ENCODE data around the gene ANXA6. TPM values are rescaled to one million over a fixed set of nuclear protein-coding genes. Genes with fewer than 3 reads are reported as not detected.
"Not testable (repeated sequence)": the region's sequence is repeated elsewhere in the genome, so short reads cannot be mapped to it uniquely, and the experiment has no call there.

Gene ANXA6
- total RNA-seq (2014; rRNA removed; shearing (Covaris generic); ENCODE audit: low replicate concordance): 222 and 331 TPM in 2 replicates

GRCh38 chr5:151157426-151158286, at the start of gene ANXA6:
Gene ANXA6 (minus strand): TSS chr5:151157779. CDS start chr5:151147901, 9,878 bp downstream.
- DNase-seq: peak; percentile 91
- H3K9me3 ChIP-seq: no peaks in the 10 kb centered on the region
- peak within 1 kb of the TSS; percentile 84 for H3K4me3 ChIP-seq
- no peaks in the 10 kb centered on the region for H3K27me3 ChIP-seq
- peaks cover 20% of the 10 kb centered on the region for H3K36me3 ChIP-seq

DNA sequence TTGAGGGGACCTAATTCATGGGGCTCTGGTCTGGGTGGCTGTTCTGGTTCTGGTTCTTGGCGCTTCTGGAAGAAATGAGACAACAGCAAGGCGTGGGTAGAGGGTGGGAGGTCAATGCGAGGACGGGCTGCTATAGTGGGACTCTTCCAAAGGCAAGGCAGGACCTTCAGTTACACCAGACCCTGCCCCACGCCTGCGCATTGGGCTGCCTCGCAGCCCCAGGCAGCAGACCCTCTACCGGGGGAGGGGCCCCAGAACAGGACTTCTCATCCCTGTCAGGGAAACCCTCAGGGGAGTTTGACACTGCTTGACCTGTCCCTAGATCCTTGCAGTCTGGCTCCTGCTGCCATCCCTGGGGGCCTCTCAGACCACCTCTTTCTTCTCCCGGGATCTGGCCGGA, 47.8 kb upstream of the ANXA6 start:
- Histone ChIP-seq H3K4me3 (no peak overlapping the region), H3K27me3 (0 out of 2 replicates have a peak, but pooled peaks cover 1% of the 10 kb centered on the region), H3K36me3 (no peaks in the 10 kb centered on the region), H3K9me3 (no peaks in the 10 kb centered on the region)
- no peak for DNase-seq

- Histone ChIP-seq H3K36me3 (no peaks in the 10 kb centered on the region), H3K9me3 (no peaks in the 10 kb centered on the region), H3K4me3 (no peak overlapping the region), H3K27me3 (0 out of 2 replicates have a peak, but pooled peaks cover 3% of the 10 kb centered on the region)
- no peak for DNase-seq
Observed at GRCh38 chr5:151204051-151204450, 46.5 kb upstream of the ANXA6 start.

DNA sequence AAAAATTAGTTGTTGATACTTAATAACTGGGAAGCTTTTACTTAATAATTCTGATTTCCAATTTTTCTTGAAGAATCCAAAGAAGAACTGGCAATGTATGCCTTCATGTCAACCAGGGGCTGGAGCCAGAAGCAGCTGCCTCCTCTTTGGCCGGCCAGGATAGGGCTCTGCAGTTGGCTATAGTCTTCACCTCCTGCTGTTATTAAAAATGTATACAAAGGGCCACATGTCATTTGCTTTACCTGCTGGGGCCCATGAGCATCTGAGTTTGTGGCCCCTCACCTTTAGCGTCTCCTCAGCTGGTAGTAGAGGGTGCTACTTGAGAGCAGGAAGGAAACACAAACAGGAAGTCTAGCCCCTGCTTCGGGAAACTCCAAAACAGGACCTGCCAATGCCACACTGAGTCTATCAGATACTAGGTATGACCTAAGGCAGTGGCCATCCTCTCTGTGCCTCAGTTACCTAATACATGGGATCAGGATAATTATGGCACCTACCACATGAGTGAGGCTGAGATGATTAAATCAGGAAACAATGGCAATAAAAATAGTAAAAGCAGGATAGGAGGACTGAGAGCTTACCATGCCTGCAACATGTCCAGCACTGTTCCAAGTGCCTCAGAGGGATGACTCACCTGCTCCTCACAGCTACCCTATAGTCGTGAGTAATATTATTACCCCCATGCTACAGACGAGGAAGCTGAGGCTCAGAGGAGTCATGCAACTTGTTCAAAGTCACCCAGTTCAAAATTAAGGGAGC, 45.0 kb upstream of the ANXA6 start:
- no peaks in the 10 kb centered on the region for H3K36me3 ChIP-seq
- H3K4me3 ChIP-seq: no peak overlapping the region
- H3K27me3 ChIP-seq: 0 out of 2 replicates have a peak, but pooled peaks cover 8% of the 10 kb centered on the region
- DNase-seq: peak; percentile 69
- no peaks in the 10 kb centered on the region for H3K9me3 ChIP-seq

GRCh38 chr5:151200913-151201595, 43.5 kb upstream of the ANXA6 start:
- H3K4me3 ChIP-seq: no peak overlapping the region
- no peaks in the 10 kb centered on the region for H3K36me3 ChIP-seq
- H3K27me3 ChIP-seq: 0 out of 2 replicates have a peak, but pooled peaks cover 8% of the 10 kb centered on the region
- no peaks in the 10 kb centered on the region for H3K9me3 ChIP-seq
- no peak for DNase-seq

- Histone ChIP-seq H3K27me3 (0 out of 2 replicates have a peak, but pooled peaks cover 8% of the 10 kb centered on the region), H3K36me3 (no peaks in the 10 kb centered on the region), H3K9me3 (no peaks in the 10 kb centered on the region), H3K4me3 (no peak overlapping the region)
- no peak for DNase-seq
Observed at GRCh38 chr5:151199581-151200185, 42.1 kb upstream of the ANXA6 start.

GRCh38 chr5:151198861-151199260, 41.3 kb upstream of the ANXA6 start:
- H3K9me3 ChIP-seq: no peaks in the 10 kb centered on the region
- no peak overlapping the region for H3K4me3 ChIP-seq
- 0 out of 2 replicates have a peak, but pooled peaks cover 8% of the 10 kb centered on the region for H3K27me3 ChIP-seq
- no peaks in the 10 kb centered on the region for H3K36me3 ChIP-seq
- no peak for DNase-seq

GRCh38 chr5:151197291-151197600, 39.7 kb upstream of the ANXA6 start:
- DNase-seq, H3K9me3 ChIP-seq, H3K27me3 ChIP-seq, H3K4me3 ChIP-seq, H3K36me3 ChIP-seq: not testable (repeated sequence)

- no peak for DNase-seq
- Histone ChIP-seq H3K27me3 (0 out of 2 replicates have a peak, but pooled peaks cover 9% of the 10 kb centered on the region), H3K9me3 (peaks cover 8% of the 10 kb centered on the region), H3K36me3 (no peaks in the 10 kb centered on the region), H3K4me3 (no peak overlapping the region)
Observed at GRCh38 chr5:151196556-151197290, 39.1 kb upstream of the ANXA6 start.

- Histone ChIP-seq H3K36me3 (no peaks in the 10 kb centered on the region), H3K4me3 (no peak overlapping the region), H3K9me3 (peaks cover 12% of the 10 kb centered on the region), H3K27me3 (0 out of 2 replicates have a peak, but pooled peaks cover 9% of the 10 kb centered on the region)
- no peak for DNase-seq
Observed at GRCh38 chr5:151195622-151196021, 38.0 kb upstream of the ANXA6 start.

DNA sequence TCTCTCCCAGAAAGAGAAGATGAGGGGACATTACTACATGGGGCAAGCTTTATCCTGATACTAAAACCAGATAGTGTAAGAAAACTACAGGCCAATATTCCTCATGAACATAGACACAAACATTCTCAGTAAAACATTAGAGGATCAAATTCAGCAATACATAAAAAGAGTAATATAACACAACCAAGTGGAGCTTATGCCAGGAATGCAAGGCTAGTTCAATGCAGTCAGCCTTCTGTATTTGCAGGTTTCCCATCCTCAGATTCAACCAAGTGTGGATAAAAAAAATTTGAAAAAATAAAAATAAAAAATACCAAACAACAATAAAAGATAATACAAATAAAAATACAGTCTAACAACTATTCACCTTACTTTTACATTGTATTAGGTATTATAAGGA, 35.0 kb upstream of the ANXA6 start:
- Histone ChIP-seq H3K4me3 (no peak overlapping the region), H3K9me3 (peaks cover 16% of the 10 kb centered on the region), H3K36me3 (no peaks in the 10 kb centered on the region), H3K27me3 (0 out of 2 replicates have a peak, but pooled peaks cover 2% of the 10 kb centered on the region)
- no peak for DNase-seq

- no peaks in the 10 kb centered on the region for H3K36me3 ChIP-seq
- DNase-seq: no peak
- H3K9me3 ChIP-seq: peaks cover 16% of the 10 kb centered on the region
- H3K4me3 ChIP-seq: no peak overlapping the region
- 0 out of 2 replicates have a peak, but pooled peaks cover 2% of the 10 kb centered on the region for H3K27me3 ChIP-seq
Observed at GRCh38 chr5:151191661-151192060, 34.1 kb upstream of the ANXA6 start.

GRCh38 chr5:151189151-151189550, 31.6 kb upstream of the ANXA6 start:
- H3K27me3 ChIP-seq: 0 out of 2 replicates have a peak, but pooled peaks cover 2% of the 10 kb centered on the region
- no peaks in the 10 kb centered on the region for H3K36me3 ChIP-seq
- no peak overlapping the region for H3K4me3 ChIP-seq
- no peak for DNase-seq
- peaks cover 16% of the 10 kb centered on the region for H3K9me3 ChIP-seq

GRCh38 chr5:151186538-151186937, 29.0 kb upstream of the ANXA6 start:
- Histone ChIP-seq H3K9me3 (peaks cover 6% of the 10 kb centered on the region), H3K36me3 (no peaks in the 10 kb centered on the region), H3K4me3 (no peak overlapping the region), H3K27me3 (no peaks in the 10 kb centered on the region)
- DNase-seq: no peak

GRCh38 chr5:151186052-151186451, 28.5 kb upstream of the ANXA6 start:
- Histone ChIP-seq H3K27me3 (no peaks in the 10 kb centered on the region), H3K9me3 (peaks cover 4% of the 10 kb centered on the region; the same call in 1 of the 2 replicates), H3K36me3 (no peaks in the 10 kb centered on the region), H3K4me3 (no peak overlapping the region)
- DNase-seq: no peak

Measured in MG63 (cell line).